Adrenal gland (tissue), 12 donors: ENCODE data around the gene RBM19. TPM values are rescaled to one million over a fixed set of nuclear protein-coding genes. Genes with fewer than 3 reads are reported as not detected.

Experiments
- DNase-seq, 7 donors: peaks; one replicate each; pipeline ENCODE4 v3.0.0-alpha.2; 2019 to 2020
- H3K27ac ChIP-seq, 5 donors: fragments of 200-600 bp; sonication (generic) in 4 of 5; 1 replicate in 3 of 5; 2 replicates in 2 of 5; pipeline versions ENCODE4 v1.5.1 to v1.8.0; 2016 to 2020; ENCODE audit warnings: mild to moderate bottlenecking in 1 of 5
- H3K27me3 ChIP-seq: fragments of 200-600 bp; 2 replicates; pipeline ENCODE4 v1.8.0; 2021
- H3K36me3 ChIP-seq, 2 donors: fragments of 200-600 bp; replicated peaks in 1 of 2; 1 replicate in 1 of 2; 2 replicates in 1 of 2; pipeline versions ENCODE4 v1.5.1 to v1.8.0; 2018 to 2022
- H3K4me1 ChIP-seq, 2 donors: fragments of 200-600 bp; replicated peaks in 1 of 2; 1 replicate in 1 of 2; 2 replicates in 1 of 2; pipeline versions ENCODE4 v1.5.1 to v1.8.0; 2018 to 2021
- H3K4me3 ChIP-seq, 4 donors: fragments of 200-600 bp; sonication (generic) in 3 of 4; one replicate each; pipeline ENCODE4 v1.5.1; 2016 to 2018
- H3K9me3 ChIP-seq, 3 donors: fragments of 200-600 bp; sonication (generic) in 1 of 3; replicated peaks in 1 of 3; 1 replicate in 2 of 3; 2 replicates in 1 of 3; pipeline versions ENCODE4 v1.5.1 to v1.8.0; 2016 to 2021
- CTCF ChIP-seq, 6 experiments: fragments of 450-650 bp in 4 of 6; fragments of 200-600 bp in 2 of 6; sonication (generic) in 1 of 6; IDR thresholded peaks; 1 replicate in 5 of 6; 2 replicates in 1 of 6; pipeline versions ENCODE4 v1.5.1 to v1.8.0; 2016 to 2021; ENCODE audit warnings: antibody characterized with exemption in 6 of 6, mild to moderate bottlenecking in 2 of 6, moderate library complexity in 1 of 6
- POLR2A ChIP-seq, 2 donors: fragments of 450-650 bp; IDR thresholded peaks; one replicate each; pipeline ENCODE4 v1.6.1; 2017; ENCODE audit warnings: antibody characterized with exemption in 2 of 2, mild to moderate bottlenecking in 2 of 2, moderate library complexity in 1 of 2
- WGBS, 4 donors: extraction: QIAGEN DNeasy Blood & Tissue Kit in 2 of 4; methylation state at CpG; one replicate each; pipeline versions ENCODE4 v1.1.5 to v1.1.7; 2013 to 2017; 5-methylcytosine and 5-hydroxymethylcytosine counted together
- intact Hi-C, 2 donors: fragments of 100-400 bp; cut with DNase I; formaldehyde crosslinking; loops; one replicate each; pipeline versions ENCODE4 v1.14.1 to v1.15.0; 2022 to 2023
- polyA plus RNA-seq, 3 donors: library from polyadenylated mRNA; stranded (reverse); fragments of 200-250 nt in 2 of 3; fragments of 350-450 nt in 1 of 3; fragmentation: Illumina TruSeq in 1 of 3; extraction: RNeasy Lipid Tissue Mini Kit (QIAGEN cat#74804) in 1 of 3; gene quantifications; one replicate each; pipeline ENCODE4 v1.2.3, GENCODE V29; 2013 to 2014
- total RNA-seq, 9 donors: library from RNA; depleted of rRNA in 4 of 9; stranded (reverse); fragments of >200 nt in 4 of 9; fragments of 120-200 nt in 1 of 9; fragmentation: NEBNext Ultra II Directional in 1 of 9; extraction: Animal tissue kit (Norgen Biotek cat#: 25700) in 1 of 9; gene quantifications; one replicate each; pipeline versions ENCODE4 v1.1.0 to v1.2.4, GENCODE V29; 2013 to 2023
- donor health status: healthy with polysubstance abuse.
- donor health status: Bipolar disorder and iron deficiency.
- donor health status: DM: yes; HTN: yes; CAD: no.
- donor health status: DM: no; HTN: no; CAD: no.
- donor health status: DM: no; HTN: no; CAD: no.
- donor health status: DM: yes; HTN: yes; CAD: no.

Gene RBM19
- total and polyA plus RNA-seq, 12 donors, result 19.6 to 71.4 (median 33.1) TPM

GRCh38 chr12:113939867-113940266 lies 26.3 kb downstream of the RBM19 start:
- WGBS, 4 donors, result 90 to 96% (median 94%) methylated on average over 7 to 10 of the region's 10 CpGs
- TF ChIP-seq CTCF (IDR thresholded peaks at IDR 0.05), result no peak
- TF ChIP-seq POLR2A (IDR thresholded peaks at IDR 0.05), result no peak
- intact Hi-C loops, result no loop called here
- Histone ChIP-seq H3K9me3 (no peaks in the 10 kb centered on the region), H3K4me1 (no peaks in the 10 kb centered on the region), H3K36me3 (peaks cover 0 to 86% of the 10 kb centered on the region in 2 donors), H3K27ac (no peak overlapping the region), H3K27me3 (no peaks in the 10 kb centered on the region), H3K4me3 (no peak overlapping the region)
- DNase-seq, result no peak

GRCh38 chr12:113938471-113938870 lies 27.7 kb downstream of the RBM19 start:
- no peak for DNase-seq
- no peaks in the 10 kb centered on the region for H3K27me3 ChIP-seq
- no peak overlapping the region for H3K27ac ChIP-seq
- 95 to 97% (median 97%) methylated on average over 5 of the region's 5 CpGs for WGBS, 4 donors
- no peaks in the 10 kb centered on the region for H3K4me1 ChIP-seq
- TF ChIP-seq CTCF (IDR thresholded peaks at IDR 0.05), result no peak
- TF ChIP-seq POLR2A (IDR thresholded peaks at IDR 0.05), result no peak
- H3K36me3 ChIP-seq, result peaks cover 0 to 77% of the 10 kb centered on the region in 2 donors
- H3K4me3 ChIP-seq, result no peak overlapping the region
- H3K9me3 ChIP-seq, result no peaks in the 10 kb centered on the region
- intact Hi-C loops, result no loop called here

GRCh38 chr12:113936460-113936859 lies 29.7 kb downstream of the RBM19 start:
- WGBS, 4 donors, result 56 to 82% (median 73%) methylated on average over 1 of the region's 1 CpG
- no peaks in the 10 kb centered on the region for H3K9me3 ChIP-seq
- H3K4me3 ChIP-seq, result no peak overlapping the region
- TF ChIP-seq POLR2A (IDR thresholded peaks at IDR 0.05) (no peak), CTCF (IDR thresholded peaks at IDR 0.05) (no peak)
- H3K27ac ChIP-seq, result no peak overlapping the region
- no peaks in the 10 kb centered on the region for H3K27me3 ChIP-seq
- intact Hi-C loops, result no loop called here
- peaks cover 14 to 15% of the 10 kb centered on the region in 2 donors for H3K4me1 ChIP-seq
- no peak for DNase-seq
- H3K36me3 ChIP-seq, result peaks cover 0 to 59% of the 10 kb centered on the region in 2 donors

GRCh38 chr12:113935459-113935858 lies 30.7 kb downstream of the RBM19 start:
- no peak for TF ChIP-seq CTCF (IDR thresholded peaks at IDR 0.05)
- no peak for TF ChIP-seq POLR2A (IDR thresholded peaks at IDR 0.05)
- Histone ChIP-seq H3K9me3 (no peaks in the 10 kb centered on the region), H3K4me3 (no peak overlapping the region), H3K4me1 (peaks cover 14 to 15% of the 10 kb centered on the region in 2 donors), H3K27me3 (no peaks in the 10 kb centered on the region), H3K27ac (no peak overlapping the region), H3K36me3 (peaks cover 0 to 49% of the 10 kb centered on the region in 2 donors)
- intact Hi-C loops, result no loop called here
- WGBS, 4 donors, result 68 to 72% (median 71%) methylated on average over 6 of the region's 6 CpGs
- no peak for DNase-seq
